ENCODE results near the gene SRSF7.
"Not testable (repeated sequence)": the region's sequence is repeated elsewhere in the genome, so short reads cannot be mapped to it uniquely, and the experiment has no call there.

- TF ChIP-seq POLR2A (IDR thresholded peaks at IDR 0.05; ENCODE audit: low read depth); CTCF (IDR thresholded peaks at IDR 0.05); POLR2AphosphoS5 (IDR thresholded peaks at IDR 0.05); EP300 (IDR thresholded peaks at IDR 0.05): not testable (repeated sequence)
Observed at GRCh38 chr2:38755891-38756290, 4.7 kb upstream of the SRSF7 start.

Data from esophagus muscularis mucosa (tissue), 4 donors.